ENCODE data around the gene HCST.
"Not testable (repeated sequence)": the region's sequence is repeated elsewhere in the genome, so short reads cannot be mapped to it uniquely, and the experiment has no call there.

DNA sequence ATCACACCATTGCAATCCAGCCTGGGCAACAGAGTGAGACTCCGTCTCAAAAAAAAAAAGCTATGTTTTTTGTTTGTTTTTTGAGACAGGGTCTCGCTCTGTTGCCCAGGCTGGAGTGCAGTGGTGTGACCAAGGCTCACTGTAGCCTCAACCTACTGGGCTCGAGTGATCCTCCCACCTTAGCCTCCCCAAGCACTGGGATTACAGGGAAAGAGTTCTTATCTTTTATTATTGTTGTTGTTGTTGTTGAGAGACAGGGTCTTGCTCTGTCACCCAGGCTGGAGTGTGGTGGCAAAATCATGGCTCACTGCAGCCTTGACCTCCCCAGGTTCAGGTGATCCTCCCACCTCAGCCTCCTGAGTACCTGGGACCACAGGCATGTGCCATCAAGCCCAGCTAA lies 10.5 kb upstream of the HCST start:
- not testable (repeated sequence) for TF ChIP-seq POLR2AphosphoS5, POLR2A (IDR thresholded peaks at IDR 0.05)
- TF ChIP-seq, protein P1, sequence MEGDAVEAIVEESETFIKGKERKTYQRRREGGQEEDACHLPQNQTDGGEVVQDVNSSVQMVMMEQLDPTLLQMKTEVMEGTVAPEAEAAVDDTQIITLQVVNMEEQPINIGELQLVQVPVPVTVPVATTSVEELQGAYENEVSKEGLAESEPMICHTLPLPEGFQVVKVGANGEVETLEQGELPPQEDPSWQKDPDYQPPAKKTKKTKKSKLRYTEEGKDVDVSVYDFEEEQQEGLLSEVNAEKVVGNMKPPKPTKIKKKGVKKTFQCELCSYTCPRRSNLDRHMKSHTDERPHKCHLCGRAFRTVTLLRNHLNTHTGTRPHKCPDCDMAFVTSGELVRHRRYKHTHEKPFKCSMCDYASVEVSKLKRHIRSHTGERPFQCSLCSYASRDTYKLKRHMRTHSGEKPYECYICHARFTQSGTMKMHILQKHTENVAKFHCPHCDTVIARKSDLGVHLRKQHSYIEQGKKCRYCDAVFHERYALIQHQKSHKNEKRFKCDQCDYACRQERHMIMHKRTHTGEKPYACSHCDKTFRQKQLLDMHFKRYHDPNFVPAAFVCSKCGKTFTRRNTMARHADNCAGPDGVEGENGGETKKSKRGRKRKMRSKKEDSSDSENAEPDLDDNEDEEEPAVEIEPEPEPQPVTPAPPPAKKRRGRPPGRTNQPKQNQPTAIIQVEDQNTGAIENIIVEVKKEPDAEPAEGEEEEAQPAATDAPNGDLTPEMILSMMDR (IDR thresholded peaks at IDR 0.05) = not testable (repeated sequence)

Measured in sigmoid colon (tissue), 4 donors.